GM18520 (cell line): ENCODE results near the gene TAAR1.
"Not testable (repeated sequence)": the region's sequence is repeated elsewhere in the genome, so short reads cannot be mapped to it uniquely, and the experiment has no call there.

Experiments used
- ATAC-seq: cut with Tn5 transposase; IDR thresholded peaks from one replicate; pipeline ENCODE4 v1.9.1; 2021; ENCODE audit not compliant: unreplicated experiment

TAAR1 gene, protein sequence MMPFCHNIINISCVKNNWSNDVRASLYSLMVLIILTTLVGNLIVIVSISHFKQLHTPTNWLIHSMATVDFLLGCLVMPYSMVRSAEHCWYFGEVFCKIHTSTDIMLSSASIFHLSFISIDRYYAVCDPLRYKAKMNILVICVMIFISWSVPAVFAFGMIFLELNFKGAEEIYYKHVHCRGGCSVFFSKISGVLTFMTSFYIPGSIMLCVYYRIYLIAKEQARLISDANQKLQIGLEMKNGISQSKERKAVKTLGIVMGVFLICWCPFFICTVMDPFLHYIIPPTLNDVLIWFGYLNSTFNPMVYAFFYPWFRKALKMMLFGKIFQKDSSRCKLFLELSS

DNA sequence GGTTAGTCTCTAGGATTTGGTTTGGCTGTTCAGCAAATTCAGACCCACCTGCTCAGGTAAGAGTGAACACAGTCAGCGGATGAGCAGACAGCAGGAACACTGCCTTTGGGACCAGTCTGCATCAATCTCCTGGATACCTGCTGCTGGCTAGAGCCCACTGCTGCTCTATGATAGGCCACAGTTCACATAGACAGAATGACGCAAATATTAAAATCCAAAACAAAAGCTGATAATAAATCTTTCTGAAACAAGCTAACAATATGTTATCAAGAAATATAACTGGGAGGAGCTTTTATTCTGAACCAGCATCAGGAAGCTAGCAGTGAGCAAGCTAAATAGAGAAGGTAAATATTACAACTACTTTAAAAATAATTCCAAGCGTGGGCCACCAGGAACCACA lies at the start of gene TAAR1:
TSS of gene TAAR1 (minus strand) at position 101 of the 400 bp plus-strand sequence. CDS start 13,179 bp downstream, outside the sequence.
- no peak for ATAC-seq

DNA sequence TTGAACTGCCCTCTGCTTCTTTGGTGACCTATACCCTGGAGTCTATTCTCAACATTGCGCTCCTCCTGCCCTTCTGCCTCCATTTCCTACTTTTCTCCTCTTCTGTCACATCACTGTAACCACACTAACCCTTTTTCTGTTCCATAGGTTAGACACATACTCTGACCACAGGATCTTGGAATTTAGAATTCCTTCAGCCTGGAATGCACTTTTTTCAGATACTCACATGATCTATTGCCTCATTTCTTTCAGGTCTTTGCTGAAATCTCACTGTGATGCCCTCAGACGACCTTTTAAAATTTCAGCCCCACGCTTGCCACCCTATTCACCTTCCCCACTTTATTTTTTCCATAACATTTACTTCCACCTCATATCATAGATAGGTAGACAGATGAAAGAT lies 49.8 kb upstream of the TAAR1 start:
- ATAC-seq: no peak

DNA sequence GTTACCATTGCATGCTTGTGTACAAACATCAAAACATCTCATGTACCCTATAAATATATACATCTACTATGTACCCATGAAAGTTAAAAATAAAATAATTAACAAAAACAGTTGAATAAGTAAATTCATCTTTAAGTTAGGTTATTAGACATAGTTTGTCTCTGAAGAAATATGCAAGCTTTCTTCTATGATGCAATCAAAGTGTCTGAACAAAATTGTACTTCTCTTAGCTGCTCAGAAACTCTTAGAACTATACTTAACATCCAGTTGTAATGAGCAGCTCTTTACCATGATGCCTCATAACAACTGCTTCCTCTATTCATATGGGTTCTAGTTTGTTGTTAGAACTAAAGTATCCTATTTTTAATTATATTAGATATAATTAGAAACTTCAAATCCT lies 49.0 kb upstream of the TAAR1 start:
- ATAC-seq: no peak

DNA sequence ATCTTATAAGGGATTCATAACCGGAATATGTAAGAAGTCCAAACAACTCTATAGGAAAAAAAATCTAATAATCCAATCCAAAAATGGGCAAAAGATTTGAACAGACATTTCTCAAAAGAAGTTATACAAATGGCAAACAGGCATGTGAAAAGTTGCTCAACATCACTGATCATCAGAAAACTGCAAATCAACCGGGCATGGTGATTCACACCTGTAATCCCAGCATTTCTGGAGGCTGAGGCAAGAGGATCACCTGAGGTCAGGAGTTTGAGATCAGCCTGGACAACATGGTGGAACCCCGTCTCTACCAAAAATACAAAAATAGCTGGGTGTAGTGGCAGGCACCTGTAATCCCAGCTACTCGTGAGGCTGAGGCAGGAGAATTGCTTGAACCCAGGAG lies 47.8 kb upstream of the TAAR1 start:
- ATAC-seq: not testable (repeated sequence)

DNA sequence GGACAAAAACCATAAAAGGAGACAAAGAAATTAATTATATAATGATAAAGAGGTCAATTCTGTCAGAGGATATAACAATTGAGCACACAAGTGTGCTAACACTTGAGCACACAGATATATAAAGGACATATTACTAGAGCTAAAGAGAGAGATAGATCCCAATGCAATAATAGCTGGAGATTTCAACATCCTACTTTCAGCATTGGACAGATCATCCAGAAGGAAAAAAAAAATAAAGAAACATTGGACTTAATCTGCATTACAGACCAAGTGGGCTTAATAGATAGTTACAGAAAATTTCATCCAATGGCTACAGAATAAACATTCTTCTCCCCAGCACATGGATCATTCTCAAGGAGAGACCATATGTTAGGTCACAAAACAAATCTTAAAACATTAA lies 45.0 kb upstream of the TAAR1 start:
- ATAC-seq: no peak

DNA sequence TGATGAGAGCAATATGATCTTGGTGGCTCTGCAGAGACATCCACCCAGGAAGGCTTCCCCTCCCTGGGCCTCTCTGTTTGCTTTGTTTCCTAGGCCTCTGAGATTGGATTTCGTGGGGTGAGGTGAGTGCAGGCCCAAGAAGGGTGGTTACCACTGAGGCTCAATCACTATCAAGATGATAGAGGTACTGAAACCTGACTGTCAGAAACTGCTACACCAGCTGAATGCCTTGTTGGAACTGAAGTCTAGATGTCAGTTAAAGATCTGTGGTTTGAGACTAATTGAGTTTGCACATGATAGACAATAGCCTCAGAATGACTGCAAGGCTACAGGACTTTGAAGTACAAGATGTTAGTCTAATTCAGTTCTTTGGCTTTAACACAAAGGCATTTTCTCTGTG lies 39.6 kb upstream of the TAAR1 start:
- no peak for ATAC-seq

DNA sequence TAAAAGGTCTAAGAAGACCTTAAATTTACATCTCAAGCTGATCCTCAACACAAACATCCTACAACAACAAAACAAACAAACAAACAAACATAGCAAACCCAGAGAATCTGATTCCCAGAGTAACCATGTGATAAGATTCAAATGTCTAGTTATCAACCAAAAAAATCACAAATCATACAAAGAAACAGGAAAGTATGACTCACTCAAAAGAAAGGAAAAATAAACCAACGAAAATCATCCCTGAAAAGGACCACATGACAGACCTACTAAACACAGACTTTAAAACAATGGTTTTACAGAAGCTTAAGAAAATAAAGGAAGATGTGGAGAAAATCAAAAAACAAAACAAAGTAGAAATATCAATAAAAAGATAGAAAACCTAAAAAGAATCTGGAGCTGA lies 36.8 kb upstream of the TAAR1 start:
- ATAC-seq: no peak

DNA sequence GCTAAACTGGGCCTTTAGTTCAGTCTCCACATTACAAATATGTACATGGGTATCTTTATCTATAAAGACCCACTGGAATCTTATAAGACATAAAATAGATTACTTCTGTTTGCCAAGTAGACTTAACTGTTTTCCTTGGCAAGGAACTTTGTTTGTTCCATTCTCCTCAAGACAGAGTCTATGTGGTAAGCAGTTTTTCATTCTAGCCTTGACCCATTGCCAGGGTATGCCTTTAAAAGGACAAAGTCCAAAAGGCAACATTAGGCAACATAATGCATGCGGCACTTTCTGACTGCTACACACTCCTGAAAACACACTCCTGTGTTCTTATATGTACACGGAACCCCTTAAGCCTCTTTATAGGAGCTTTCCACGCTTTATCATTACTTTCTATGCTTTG lies 34.5 kb upstream of the TAAR1 start:
- ATAC-seq: no peak

DNA sequence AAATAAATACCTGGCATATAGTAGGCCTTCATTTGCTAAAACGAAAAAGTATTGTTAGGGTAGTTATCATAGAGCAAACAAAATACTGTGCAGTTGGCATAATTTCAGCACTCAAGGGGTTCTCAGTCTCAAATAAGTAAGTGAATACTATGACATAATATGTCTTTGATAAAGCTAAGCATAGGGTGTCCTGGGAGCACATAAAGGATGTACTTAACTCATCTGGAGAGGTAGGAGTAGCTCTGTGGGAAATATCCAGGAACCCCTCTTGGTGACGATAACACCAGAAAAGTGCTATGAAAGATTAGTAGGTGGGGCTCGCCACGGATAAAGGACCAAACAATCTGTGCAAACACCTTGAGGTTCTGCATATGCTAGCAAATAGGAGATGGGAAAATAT lies 31.7 kb upstream of the TAAR1 start:
- no peak for ATAC-seq

DNA sequence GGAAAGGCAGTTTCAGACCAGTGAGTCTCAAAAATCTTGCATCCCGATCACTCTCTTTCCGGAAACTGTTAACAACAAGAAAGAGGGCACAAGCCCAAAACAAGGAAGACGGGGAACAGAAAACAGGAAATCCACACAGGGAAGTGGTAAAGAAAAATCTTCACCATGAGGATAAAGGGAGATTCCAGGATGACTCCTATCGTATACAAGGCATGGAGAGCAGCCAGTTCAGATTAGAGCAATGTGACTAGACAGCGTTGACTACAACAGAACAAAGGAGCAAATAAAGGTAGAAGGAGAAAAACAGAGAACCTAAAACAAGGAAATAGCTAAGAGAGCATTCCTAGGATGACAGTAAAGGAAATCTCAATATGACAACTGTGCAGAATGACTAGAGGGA lies 28.3 kb upstream of the TAAR1 start:
- no peak for ATAC-seq

DNA sequence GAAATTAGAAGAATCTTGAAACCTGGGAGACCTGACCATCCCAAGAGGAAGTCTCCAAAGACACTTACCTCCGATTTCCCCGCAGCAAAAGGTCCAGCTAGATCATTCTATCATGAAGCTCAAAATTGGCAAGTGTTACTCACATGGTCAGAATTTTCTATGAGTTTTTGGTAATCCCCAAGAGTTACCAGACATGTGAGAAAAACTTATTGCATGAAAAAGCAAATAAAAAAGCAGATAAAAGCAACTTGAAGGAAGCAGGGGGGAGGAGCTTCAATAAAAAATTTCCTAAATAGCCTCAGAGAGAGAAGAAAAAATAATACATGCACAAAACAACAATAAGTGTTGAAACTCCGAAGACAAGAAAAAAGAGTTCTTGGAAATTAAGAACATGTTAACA lies 27.5 kb upstream of the TAAR1 start:
- ATAC-seq: no peak

DNA sequence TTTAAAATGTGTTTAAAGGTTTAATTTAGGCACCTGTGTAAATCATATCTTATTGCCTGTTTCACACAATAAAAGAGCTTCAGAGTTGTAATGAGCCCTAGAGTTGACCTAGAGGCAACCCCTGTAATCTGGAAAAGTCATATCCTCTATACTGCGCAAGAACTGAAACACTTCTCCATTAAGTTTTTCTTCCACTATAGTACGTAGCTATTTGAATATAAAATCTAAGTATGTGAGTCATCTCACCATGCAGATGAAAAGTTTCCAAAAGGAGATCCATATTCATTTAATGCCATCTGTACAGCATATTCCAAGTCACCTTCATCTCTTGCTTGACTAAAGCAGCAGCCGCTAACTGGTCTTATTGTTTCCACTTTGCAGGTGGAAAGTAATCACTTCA lies 26.0 kb upstream of the TAAR1 start:
- no peak for ATAC-seq

DNA sequence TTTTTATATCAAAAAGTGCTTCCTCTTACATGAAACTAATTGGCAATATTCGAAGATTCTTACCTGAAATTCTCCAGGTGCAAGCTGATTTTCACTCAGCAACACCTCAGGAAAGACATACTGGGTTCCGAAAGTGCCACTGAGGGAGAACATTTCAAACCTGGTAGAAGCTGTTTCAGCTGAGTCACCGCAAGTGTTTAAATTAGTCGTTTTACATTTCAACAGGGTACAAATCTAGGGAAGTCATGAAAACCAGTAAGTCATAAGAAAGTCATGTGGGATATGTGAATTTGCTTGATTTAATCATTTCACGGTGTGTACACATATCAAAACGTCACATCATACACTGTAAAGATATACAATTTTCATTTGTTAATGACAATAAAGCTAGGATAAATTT lies 25.3 kb upstream of the TAAR1 start:
- no peak for ATAC-seq

DNA sequence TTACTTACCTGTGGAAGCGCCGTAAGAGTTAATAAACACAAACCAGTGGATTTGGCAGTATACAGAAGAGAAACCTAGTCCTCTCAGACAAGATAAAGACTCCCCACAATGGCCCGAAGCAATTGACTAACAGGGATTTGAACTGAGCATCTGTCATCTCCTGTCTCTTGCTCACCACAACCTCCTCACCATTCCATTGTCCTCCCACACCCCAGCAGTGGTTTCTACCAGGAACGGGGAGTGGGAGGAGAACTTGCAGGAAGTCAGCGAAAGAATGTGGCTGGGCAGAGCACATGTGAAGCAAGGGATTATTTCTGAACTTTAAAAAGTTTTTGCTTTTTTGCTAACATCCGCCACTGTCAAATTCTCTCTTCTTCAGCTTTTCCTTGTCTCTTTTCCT lies 24.6 kb upstream of the TAAR1 start:
- no peak for ATAC-seq

DNA sequence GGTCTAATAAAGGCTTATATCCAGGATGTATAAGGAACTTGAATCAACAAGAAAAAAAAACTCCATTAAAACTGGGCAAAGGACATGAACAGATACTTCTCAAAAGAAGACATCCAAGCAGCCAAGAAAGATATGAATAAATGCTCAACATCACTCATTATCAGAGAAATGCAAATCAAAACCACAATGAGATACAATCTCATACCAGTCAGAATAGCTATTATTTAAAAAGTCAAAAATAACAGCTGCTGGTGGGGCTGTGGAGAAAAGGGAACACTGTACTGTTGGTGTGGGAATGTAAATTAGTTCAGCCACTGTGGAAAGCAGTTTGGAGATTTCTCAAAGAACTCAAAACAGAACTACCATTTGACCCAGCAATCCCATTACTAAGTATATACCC lies 20.1 kb upstream of the TAAR1 start:
- peak; percentile 58 for ATAC-seq

DNA sequence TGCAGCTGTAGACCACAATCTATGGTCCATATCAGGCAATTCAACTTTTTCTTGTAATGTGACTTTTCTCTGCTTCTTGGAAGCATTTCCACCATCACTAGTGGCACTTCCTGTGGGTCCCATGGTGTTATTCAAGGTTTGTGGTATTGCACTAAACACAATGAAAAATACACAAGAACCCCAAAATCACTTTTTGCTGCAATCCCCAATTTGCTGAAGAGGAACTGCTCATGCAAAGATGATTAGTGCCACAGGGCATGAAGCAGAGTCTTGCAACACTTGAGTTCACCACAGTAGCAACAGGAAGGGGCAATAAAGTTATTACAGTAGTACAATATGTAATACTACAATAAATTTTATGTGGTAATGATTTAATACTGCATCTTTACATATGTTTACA lies 16.8 kb upstream of the TAAR1 start:
- no peak for ATAC-seq

DNA sequence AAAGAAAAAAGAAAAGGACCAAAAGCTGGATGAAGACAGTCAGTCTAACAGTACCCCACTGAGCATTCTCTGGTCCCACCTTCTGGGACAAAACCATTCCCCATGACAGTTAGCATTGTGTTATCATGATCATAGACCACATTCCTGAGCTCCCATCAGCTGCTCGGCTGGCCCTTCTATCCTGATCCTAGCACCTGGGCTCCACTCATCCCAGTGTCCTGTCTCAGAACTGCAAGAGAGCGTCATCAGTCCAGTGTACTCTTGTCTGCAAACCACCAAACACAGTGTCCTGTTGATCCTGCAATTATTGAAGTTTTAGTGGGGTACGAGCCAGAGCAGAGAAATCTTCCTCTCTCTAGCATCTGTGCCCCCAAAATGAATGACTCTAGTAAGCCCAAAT lies 16.0 kb upstream of the TAAR1 start:
- ATAC-seq: no peak

DNA sequence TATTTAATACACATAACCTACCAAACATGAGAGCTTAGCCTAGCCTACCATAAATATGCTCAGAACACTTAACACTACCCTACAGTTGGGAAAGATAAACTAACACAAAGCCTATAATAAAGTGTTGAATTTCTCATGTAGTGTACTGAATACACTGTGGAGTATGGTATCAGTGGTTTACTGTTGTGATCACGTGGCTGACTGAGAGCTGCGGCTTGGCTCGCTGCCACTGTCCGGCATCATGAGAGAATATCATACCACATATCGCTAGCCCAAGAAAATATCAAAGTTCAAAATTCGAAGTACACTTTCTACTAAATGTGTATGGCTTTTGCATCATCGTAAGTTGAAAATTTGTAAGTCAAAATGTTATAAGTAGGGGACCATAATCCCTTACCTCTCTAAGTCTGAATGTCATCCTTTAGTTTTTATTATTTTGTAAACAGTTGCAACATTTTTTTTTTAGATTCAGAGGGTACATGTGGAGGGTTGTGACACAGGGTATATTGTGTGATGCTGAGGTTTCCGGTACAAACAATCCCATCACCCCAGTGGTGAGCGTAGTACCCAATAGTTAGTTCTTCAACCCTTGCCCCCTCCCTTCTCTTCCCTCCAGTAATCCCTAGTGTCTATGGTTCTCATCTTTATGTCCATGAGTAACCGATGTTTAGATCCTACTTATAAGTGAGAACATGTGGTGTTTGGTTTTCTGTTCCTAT lies 14.6 kb upstream of the TAAR1 start:
- ATAC-seq: no peak

DNA sequence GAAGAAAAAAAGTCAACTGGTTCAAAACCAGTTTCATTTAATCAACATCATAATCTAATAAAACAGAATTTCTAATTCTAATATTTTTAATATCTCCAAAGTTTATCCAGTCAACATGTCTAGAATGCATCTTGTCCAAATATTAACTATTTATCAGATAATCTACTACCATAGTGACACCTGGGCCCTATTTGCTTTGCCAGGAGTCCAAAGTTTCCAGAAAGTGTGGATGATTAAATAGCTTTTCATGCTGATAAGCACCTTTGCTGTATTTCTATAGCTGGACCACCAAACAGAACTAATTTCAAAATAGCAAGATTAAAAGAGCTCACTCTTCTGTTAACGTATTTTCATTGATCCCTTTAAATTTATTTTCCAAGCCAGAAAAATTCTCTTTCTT lies 12.3 kb upstream of the TAAR1 start:
- ATAC-seq: no peak

DNA sequence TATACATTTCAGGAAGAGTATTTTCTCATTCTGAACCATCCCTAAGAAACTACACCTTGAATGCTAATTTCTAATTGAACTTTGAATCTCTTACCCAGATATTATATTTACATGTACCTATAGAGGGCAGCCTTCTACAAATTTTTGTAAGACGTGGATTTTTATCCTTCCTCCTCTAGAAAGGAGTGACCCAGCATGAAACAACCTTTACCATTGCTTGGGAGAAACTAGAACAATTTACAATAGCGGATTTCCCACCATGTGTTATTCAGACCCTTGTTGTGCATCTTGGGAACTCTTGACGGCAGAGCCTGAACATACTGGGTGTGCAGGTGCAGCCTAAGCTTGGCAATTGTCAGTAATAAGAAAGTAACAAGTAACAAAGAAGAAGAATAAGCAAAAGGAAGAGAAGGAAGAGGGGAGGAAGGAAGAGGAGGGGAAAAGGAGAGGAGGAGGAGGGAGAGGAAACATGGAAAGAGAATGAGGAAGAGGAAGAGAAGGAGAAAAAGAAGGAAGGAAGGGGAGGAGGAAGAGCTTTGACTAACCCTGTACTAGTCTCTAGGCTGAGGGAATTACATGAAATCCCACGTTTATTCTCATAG lies 10.8 kb upstream of the TAAR1 start:
- peak; percentile 47 for ATAC-seq

DNA sequence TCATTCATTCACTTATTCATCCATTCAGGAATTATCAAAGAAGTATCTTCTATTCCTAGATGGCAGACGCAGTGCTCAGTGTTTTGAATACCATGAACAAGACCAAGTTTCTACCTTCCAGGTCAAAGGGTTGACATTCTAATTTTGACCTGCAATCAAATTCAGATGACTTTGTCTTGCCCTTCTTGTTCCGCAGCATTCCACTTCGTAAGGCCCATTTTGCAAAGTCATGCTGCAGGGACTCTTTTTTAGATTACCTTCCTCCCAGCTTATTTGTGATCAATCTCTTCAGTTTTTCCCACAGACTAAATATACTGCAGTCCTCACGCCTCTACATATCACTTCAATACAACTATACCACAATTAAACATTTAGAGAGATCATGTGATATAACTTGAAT lies 7.1 kb upstream of the TAAR1 start:
- ATAC-seq: no peak

DNA sequence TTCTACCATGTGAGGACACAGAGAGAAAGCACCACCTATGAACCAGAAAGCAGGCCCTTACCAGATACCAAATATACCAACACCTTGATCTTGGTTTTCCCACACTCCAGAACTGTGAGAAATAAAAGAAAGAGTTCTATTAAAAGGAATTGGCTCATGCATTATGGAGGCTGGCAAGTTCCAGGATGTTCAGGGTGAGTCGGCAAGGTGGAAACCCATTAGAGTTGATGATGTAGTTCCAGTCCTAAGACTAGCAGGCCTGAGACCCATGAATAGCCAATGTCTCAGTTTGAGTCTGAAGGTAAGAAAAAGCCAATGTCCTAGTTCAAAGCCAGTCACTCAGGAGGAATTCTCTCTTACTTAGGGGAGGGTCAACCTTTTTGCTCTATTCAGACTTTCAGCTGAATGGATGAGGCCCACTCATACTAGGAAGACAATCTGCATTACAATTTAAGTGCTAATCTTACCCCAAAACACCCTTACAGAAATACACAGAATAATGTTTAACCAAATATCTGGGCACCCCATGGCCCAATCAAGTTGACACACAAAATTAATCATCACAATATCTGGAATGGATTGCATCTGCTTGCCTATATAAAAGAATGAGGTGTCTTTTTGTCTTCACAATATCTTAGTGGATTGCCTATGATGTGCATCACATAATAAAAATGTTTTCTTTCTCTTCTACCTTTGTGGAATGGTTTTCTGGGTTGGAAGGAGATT lies 5.5 kb upstream of the TAAR1 start:
- no peak for ATAC-seq
